ACC112 (cell line): Measurements from ENCODE around the gene LGALS9B.
"Not testable (repeated sequence)": the region's sequence is repeated elsewhere in the genome, so short reads cannot be mapped to it uniquely, and the experiment has no call there.

Source experiments
- H2AFZ ChIP-seq: fragments of 200-600 bp; sonication (generic); one replicate; pipeline ENCODE4 v1.6.0; 2017; ENCODE audit warnings: antibody characterized with exemption, low read length; ENCODE audit not compliant: unreplicated experiment
- H3K27ac ChIP-seq: fragments of 200-600 bp; sonication (generic); 2 replicates; pipeline ENCODE4 v1.5.1; 2014; ENCODE audit warnings: low read depth, mild to moderate bottlenecking, antibody characterized with exemption, low read length, moderate library complexity
- H3K27me3 ChIP-seq: fragments of 200-600 bp; sonication (generic); 2 replicates; pipeline ENCODE4 v1.6.1; 2014; ENCODE audit warnings: mild to moderate bottlenecking, antibody characterized with exemption, low read length, moderate library complexity, mixed read lengths; ENCODE audit not compliant: insufficient read depth
- H3K36me3 ChIP-seq: fragments of 200-600 bp; sonication (generic); 2 replicates; pipeline ENCODE4 v1.6.1; 2016; ENCODE audit warnings: mild to moderate bottlenecking, antibody characterized with exemption, low read length, moderate library complexity, mixed read lengths; ENCODE audit not compliant: insufficient read depth
- H3K4me1 ChIP-seq: fragments of 200-600 bp; sonication (generic); one replicate; pipeline ENCODE4 v1.6.1; 2016; ENCODE audit warnings: low read length, mixed read lengths; ENCODE audit not compliant: insufficient read depth, unreplicated experiment, control insufficient read depth
- H3K4me3 ChIP-seq: fragments of 200-600 bp; sonication (generic); 2 replicates; pipeline ENCODE4 v1.5.1; 2014; ENCODE audit warnings: mild to moderate bottlenecking, low read depth, low read length
- H3K79me2 ChIP-seq: fragments of 200-600 bp; sonication (generic); one replicate; pipeline ENCODE4 v1.6.0; 2016; ENCODE audit warnings: low read length; ENCODE audit not compliant: control insufficient read depth, unreplicated experiment, insufficient read depth

Gene LGALS9B

DNA sequence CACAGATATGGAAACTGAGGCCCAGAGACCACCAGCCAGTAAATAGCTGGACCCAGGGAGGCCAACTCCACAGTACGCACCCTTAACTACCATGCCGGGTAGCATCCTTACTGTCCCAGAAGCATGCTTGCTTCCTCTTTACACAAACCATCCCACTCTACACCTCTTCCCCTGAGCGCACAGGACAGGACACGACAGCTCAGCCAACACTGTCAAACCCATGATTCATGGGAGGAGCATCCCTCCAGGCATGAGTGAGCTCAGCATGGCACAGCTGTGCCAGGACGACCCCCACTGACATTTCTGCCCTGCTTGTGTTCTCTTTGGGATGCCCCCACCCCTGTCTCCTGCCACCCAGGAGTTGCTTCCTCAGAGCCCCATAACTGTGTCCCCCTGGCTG is 340 bp downstream of the LGALS9B start:
- not testable (repeated sequence) for H3K36me3 ChIP-seq, H3K4me1 ChIP-seq, H2AFZ ChIP-seq, H3K27ac ChIP-seq, H3K27me3 ChIP-seq, H3K4me3 ChIP-seq, H3K79me2 ChIP-seq

DNA sequence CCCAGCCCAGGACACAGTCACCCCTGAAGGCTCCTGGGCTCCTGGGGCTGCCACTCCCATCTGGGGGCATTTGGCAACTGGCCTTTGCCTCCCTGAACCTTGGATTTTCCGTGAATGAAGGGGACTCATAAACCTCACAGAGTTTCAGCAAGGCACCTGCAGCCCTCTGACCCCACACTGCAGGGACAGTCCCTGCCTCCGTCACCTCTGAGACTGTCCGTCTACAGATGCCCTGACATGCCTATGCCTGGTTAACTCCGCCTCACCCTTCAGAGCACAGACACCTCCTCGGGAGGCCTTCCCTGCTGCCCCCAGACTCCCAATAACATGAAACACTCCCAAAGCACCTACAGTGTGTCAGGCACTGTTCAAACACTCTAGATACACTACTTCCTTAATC is 786 bp downstream of the LGALS9B start:
- not testable (repeated sequence) for H3K79me2 ChIP-seq, H3K36me3 ChIP-seq, H2AFZ ChIP-seq, H3K4me1 ChIP-seq, H3K4me3 ChIP-seq, H3K27me3 ChIP-seq, H3K27ac ChIP-seq

- H3K27me3 ChIP-seq, H3K36me3 ChIP-seq, H3K4me3 ChIP-seq, H2AFZ ChIP-seq, H3K27ac ChIP-seq, H3K79me2 ChIP-seq, H3K4me1 ChIP-seq: not testable (repeated sequence)
Observed at GRCh38 chr17:20465535-20465934, 1.8 kb downstream of the LGALS9B start.

DNA sequence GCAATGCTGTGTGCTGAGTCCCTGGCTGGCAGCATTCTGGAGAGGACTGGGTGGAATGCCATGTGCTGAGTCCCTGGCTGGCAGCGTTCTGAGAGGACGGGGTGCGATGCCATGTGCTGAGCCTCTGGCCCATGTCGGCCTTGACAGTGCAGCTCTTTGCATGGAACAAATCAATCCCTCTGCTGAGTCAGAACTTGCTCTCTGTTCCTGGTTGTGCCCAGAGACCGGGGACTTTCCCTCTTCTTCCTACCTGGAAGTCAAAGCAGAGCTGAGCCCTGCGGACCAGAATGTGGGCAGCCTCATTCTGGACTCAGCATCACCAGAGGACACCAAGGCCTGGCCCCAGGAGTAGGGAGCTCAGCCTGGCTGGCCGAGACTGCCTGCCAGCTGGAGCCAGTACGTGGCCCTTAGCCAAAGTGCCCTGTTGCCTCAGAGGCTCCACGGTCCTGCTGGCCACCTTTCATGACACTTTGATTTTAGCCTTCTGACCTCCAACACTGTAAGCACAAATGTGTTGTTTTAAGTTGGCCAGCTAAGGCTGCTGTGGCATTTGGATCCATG is 2.4 kb downstream of the LGALS9B start:
- not testable (repeated sequence) for H3K27ac ChIP-seq, H3K4me1 ChIP-seq

DNA sequence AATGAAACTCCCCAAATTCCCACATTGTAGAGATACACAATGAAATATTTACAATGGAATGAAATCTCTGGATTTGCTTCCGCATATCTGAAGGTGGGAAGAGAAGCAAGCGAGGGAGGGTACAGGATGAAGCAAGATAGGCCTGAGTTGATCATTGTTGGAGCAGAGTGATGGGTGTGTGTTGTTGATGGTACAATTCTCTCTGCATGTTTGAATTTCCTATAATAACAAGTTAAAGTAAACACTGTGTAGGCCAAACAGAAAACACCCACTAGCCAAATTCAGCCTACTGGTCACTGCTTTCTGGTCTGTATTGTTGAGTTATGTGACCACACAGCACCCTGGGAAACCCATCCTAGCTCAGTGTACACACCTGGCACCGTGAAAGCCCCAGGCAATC is 5.2 kb downstream of the LGALS9B start:
- H3K27me3 ChIP-seq, H2AFZ ChIP-seq, H3K27ac ChIP-seq: not testable (repeated sequence)

More for the DNA sequence above, 2.4 kb downstream of the LGALS9B start:
- H3K79me2 ChIP-seq, H3K27me3 ChIP-seq, H2AFZ ChIP-seq, H3K36me3 ChIP-seq, H3K4me3 ChIP-seq: not testable (repeated sequence)

GRCh38 chr17:20457848-20458381 is 9.4 kb downstream of the LGALS9B start:
- H3K4me1 ChIP-seq, H3K79me2 ChIP-seq, H3K27me3 ChIP-seq, H3K27ac ChIP-seq, H3K36me3 ChIP-seq, H2AFZ ChIP-seq, H3K4me3 ChIP-seq: not testable (repeated sequence)

More for the DNA sequence above, 5.2 kb downstream of the LGALS9B start:
- not testable (repeated sequence) for H3K36me3 ChIP-seq, H3K4me1 ChIP-seq, H3K79me2 ChIP-seq, H3K4me3 ChIP-seq

- not testable (repeated sequence) for H3K27ac ChIP-seq, H3K4me1 ChIP-seq, H3K4me3 ChIP-seq, H3K36me3 ChIP-seq, H2AFZ ChIP-seq, H3K79me2 ChIP-seq, H3K27me3 ChIP-seq
Observed at GRCh38 chr17:20455106-20455505, 12.2 kb downstream of the LGALS9B start.

DNA sequence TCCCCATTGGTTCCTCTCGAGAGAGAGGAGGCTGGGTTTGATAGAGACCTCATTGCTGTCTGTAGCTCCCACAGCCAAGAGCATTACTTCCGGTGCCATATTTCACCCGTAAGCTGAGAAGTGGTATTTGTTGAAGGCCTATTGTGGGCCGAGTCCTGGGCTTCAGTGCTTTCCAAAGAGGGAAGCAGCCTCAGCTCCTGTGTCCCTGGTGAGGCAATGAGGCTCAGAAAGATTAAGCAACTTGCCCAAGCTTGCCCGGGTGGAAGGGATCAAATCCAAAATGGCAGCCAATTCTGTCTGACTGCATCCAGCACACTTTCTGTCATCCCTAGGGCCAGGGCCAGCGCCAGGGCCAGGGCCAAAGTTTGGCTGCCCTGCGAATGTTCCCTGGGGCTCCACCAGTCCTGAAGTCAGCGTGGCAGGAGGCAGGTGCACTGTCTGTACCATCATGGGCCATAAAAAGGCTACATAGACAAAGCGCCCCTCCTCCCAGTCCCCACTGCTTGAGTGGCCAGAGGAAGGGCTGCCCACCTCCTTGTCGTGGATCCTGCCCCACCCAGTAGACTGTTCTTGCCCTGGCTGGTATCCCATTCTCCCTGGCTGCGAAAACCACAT is 13.4 kb downstream of the LGALS9B start:
- not testable (repeated sequence) for H3K79me2 ChIP-seq, H3K27me3 ChIP-seq, H3K4me1 ChIP-seq, H2AFZ ChIP-seq, H3K36me3 ChIP-seq, H3K27ac ChIP-seq, H3K4me3 ChIP-seq

- not testable (repeated sequence) for H3K4me1 ChIP-seq, H2AFZ ChIP-seq
Observed at GRCh38 chr17:20450852-20451251, 16.5 kb downstream of the LGALS9B start.

DNA sequence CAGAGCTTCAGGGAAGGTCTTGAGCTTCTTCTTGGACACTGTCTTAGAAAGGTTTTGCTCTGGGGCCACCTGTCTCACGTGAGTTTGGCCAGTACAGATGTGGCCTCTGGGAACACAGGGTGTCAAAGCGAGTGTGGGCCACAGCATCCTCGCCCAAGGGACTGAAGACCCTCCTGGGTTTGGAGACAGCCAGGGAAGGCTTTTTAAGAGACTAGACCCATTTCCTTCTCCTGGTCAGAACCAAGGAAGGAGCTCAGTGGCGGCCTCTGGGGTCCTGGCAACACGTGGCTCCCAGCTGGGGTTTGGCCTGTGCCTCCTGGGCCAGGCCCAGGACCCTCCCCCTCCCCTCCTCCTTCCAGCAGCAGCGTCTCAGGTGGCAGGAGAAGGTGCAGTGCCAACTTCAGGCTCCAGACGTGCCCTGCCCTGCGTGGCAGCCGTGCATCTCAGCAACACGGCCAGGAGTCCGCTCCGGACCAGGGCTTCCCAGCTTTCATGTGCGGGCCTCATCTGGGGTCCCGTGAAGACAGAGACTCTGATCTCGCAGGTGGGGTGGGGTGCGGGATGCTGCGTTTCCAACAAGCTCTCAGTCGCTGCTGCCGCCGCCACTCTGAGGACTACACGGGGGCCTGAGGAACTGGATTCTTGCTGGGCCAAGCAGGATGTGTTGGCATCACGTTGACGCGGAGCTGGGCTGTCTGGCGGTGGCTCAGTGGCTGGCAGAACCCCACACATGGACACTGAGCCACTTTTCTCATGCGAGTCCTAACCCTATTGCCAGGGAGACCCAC is 19.6 kb downstream of the LGALS9B start:
- not testable (repeated sequence) for H3K4me3 ChIP-seq, H3K79me2 ChIP-seq, H3K4me1 ChIP-seq, H3K27me3 ChIP-seq, H3K36me3 ChIP-seq, H3K27ac ChIP-seq, H2AFZ ChIP-seq

More at GRCh38 chr17:20450852-20451251, 16.5 kb downstream of the LGALS9B start:
- not testable (repeated sequence) for H3K27ac ChIP-seq, H3K27me3 ChIP-seq, H3K36me3 ChIP-seq, H3K79me2 ChIP-seq, H3K4me3 ChIP-seq

DNA sequence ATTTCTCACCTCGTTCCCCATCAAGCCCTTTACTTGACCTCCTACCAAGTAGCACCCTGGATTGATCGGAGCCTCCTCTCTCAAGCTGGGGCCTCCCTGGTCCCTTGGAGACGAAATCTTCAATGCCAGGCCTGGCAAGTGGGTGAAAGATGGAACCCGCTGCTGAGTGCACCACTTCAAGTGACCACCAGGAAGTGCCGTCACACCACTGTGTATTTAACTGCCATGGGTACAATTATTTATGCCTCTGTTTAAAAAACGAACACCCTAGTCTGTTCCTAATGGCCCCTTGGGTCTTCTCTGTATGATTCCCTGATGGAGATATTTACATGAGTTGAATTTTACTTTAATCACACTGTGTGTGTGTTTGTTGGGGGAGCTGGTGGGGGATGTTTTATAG is 20.4 kb downstream of the LGALS9B start:
- not testable (repeated sequence) for H2AFZ ChIP-seq, H3K4me1 ChIP-seq, H3K79me2 ChIP-seq, H3K27ac ChIP-seq, H3K36me3 ChIP-seq, H3K27me3 ChIP-seq, H3K4me3 ChIP-seq
